HFFc6 (cell line): ENCODE data around the gene JADE2. TPM values are rescaled to one million over a fixed set of nuclear protein-coding genes. Genes with fewer than 3 reads are reported as not detected.

Source experiments
- DNase-seq: peaks from one replicate; pipeline ENCODE4 v3.0.0-alpha.2; 2018
- H3K27ac Mint-ChIP-seq: 2 replicates; pipeline ENCODE4 v1.8.0; 2020; ENCODE audit warnings: mild to moderate bottlenecking, mixed read lengths
- H3K27me3 Mint-ChIP-seq: 2 replicates; pipeline ENCODE4 v1.8.0; 2021; ENCODE audit warnings: mild to moderate bottlenecking, moderate library complexity, mixed read lengths; ENCODE audit not compliant: insufficient read depth
- H3K36me3 Mint-ChIP-seq: 2 replicates; pipeline ENCODE4 v1.8.0; 2021; ENCODE audit warnings: low read depth, mixed read lengths
- H3K4me1 Mint-ChIP-seq: 2 replicates; pipeline ENCODE4 v1.8.0; 2020; ENCODE audit warnings: low read depth, mixed read lengths
- H3K4me3 Mint-ChIP-seq: 2 replicates; pipeline ENCODE4 v1.8.0; 2020; ENCODE audit warnings: mild to moderate bottlenecking, moderate library complexity, mixed read lengths
- H3K9me3 Mint-ChIP-seq: 2 replicates; pipeline ENCODE4 v1.8.0; 2020; ENCODE audit warnings: mild to moderate bottlenecking, mixed read lengths
- CTCF ChIP-seq: fragments of 200-600 bp; sonication (generic); IDR thresholded peaks from 2 replicates; pipeline ENCODE4 v1.5.0; 2021; ENCODE audit warnings: antibody characterized with exemption, mild to moderate bottlenecking
- total RNA-seq, 6 experiments: library from RNA; stranded (reverse); fragmentation: NEBNext Ultra II Directional; extraction: Animal tissue kit (Norgen Biotek cat#: 25700); gene quantifications; 2 replicates in 1 of 6; 3 replicates in 5 of 6; pipeline ENCODE4 v1.2.3, GENCODE V29; 2021

The JADE2 gene
- total RNA-seq, 6 experiments from 2014 or later: 32.8 to 41.0 (median 39.6) TPM

- no peak for DNase-seq
- H3K27me3 Mint-ChIP-seq: peaks cover 5% of the 10 kb centered on the region
- H3K27ac Mint-ChIP-seq: peak overlapping the region; percentile 83
- no peaks in the 10 kb centered on the region for H3K9me3 Mint-ChIP-seq
- peaks cover 33% of the 10 kb centered on the region for H3K36me3 Mint-ChIP-seq
- 0 out of 2 replicates have a peak overlapping the region, but pooled peaks have one; percentile 28 for H3K4me3 Mint-ChIP-seq
- no peak for TF ChIP-seq CTCF
- H3K4me1 Mint-ChIP-seq: peaks cover 60% of the 10 kb centered on the region
Observed at GRCh38 chr5:134556994-134557393, 31.5 kb downstream of the JADE2 start.

GRCh38 chr5:134559672-134560071 is 34.2 kb downstream of the JADE2 start:
- no peak overlapping the region for H3K4me3 Mint-ChIP-seq
- no peak overlapping the region for H3K27ac Mint-ChIP-seq
- H3K36me3 Mint-ChIP-seq: peaks cover 35% of the 10 kb centered on the region
- DNase-seq: no peak
- peaks cover 5% of the 10 kb centered on the region for H3K27me3 Mint-ChIP-seq
- no peaks in the 10 kb centered on the region for H3K9me3 Mint-ChIP-seq
- TF ChIP-seq CTCF: no peak
- peaks cover 39% of the 10 kb centered on the region for H3K4me1 Mint-ChIP-seq

GRCh38 chr5:134560698-134561097 is 35.2 kb downstream of the JADE2 start:
- TF ChIP-seq CTCF: no peak
- no peak for DNase-seq
- no peak overlapping the region for H3K4me3 Mint-ChIP-seq
- no peak overlapping the region for H3K27ac Mint-ChIP-seq
- no peaks in the 10 kb centered on the region for H3K9me3 Mint-ChIP-seq
- peaks cover 35% of the 10 kb centered on the region for H3K36me3 Mint-ChIP-seq
- peaks cover 29% of the 10 kb centered on the region for H3K4me1 Mint-ChIP-seq
- peaks cover 5% of the 10 kb centered on the region for H3K27me3 Mint-ChIP-seq

GRCh38 chr5:134561871-134562296 is 36.4 kb downstream of the JADE2 start:
- TF ChIP-seq CTCF: peak; percentile 73
- peaks cover 19% of the 10 kb centered on the region for H3K4me1 Mint-ChIP-seq
- H3K27ac Mint-ChIP-seq: peak overlapping the region; percentile 74

GRCh38 chr5:134563221-134563620 is 37.8 kb downstream of the JADE2 start:
- no peak overlapping the region for H3K27ac Mint-ChIP-seq
- H3K9me3 Mint-ChIP-seq: no peaks in the 10 kb centered on the region
- no peak overlapping the region for H3K4me3 Mint-ChIP-seq
- H3K27me3 Mint-ChIP-seq: peaks cover 4% of the 10 kb centered on the region
- H3K36me3 Mint-ChIP-seq: peaks cover 42% of the 10 kb centered on the region
- peaks cover 30% of the 10 kb centered on the region for H3K4me1 Mint-ChIP-seq
- no peak for TF ChIP-seq CTCF
- DNase-seq: no peak

More at GRCh38 chr5:134561871-134562296, 36.4 kb downstream of the JADE2 start:
- Mint-ChIP-seq H3K9me3 (no peaks in the 10 kb centered on the region), H3K4me3 (no peak overlapping the region), H3K36me3 (peaks cover 33% of the 10 kb centered on the region), H3K27me3 (peaks cover 2% of the 10 kb centered on the region)
- DNase-seq: peak; percentile 44

GRCh38 chr5:134563962-134564361 is 38.5 kb downstream of the JADE2 start:
- H3K36me3 Mint-ChIP-seq: peaks cover 43% of the 10 kb centered on the region
- peaks cover 37% of the 10 kb centered on the region for H3K4me1 Mint-ChIP-seq
- no peak overlapping the region for H3K27ac Mint-ChIP-seq
- H3K27me3 Mint-ChIP-seq: peaks cover 4% of the 10 kb centered on the region
- no peak for DNase-seq
- H3K9me3 Mint-ChIP-seq: no peaks in the 10 kb centered on the region
- H3K4me3 Mint-ChIP-seq: no peak overlapping the region
- TF ChIP-seq CTCF: no peak
